ENCODE results near the gene DNM1. TPM values are rescaled to one million over a fixed set of nuclear protein-coding genes. Genes with fewer than 3 reads are reported as not detected.

Gene DNM1
- total RNA-seq, 2 donors from 2014 or later: 2.0 to 7.7 TPM

DNA sequence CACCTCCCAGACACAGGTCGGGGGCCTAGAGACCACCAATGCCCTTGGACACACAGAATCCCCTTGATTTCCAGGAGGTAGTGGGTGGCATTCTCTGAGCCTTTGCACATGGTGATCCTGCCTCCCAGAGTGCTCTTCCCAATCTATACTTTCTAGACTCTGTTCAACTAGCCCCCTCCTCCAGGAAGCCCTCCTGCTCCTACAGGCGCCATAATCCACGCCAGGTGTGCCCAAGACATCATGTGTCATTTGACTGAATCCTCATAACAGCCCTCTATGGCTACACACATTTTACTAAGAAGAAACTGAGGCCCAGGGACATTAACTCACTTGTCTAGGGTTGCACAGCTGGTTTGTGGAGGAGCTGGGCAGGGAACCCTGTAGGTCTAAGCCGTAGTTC, 36.0 kb upstream of the DNM1 start:
- Histone ChIP-seq H3K9me3 (no peaks in the 10 kb centered on the region), H3K4me3 (no peak overlapping the region), H3K36me3 (peaks cover 0 to 39% of the 10 kb centered on the region in 2 donors), H3K27me3 (replicated peaks; ENCODE audit: insufficient read depth) (no peaks in the 10 kb centered on the region), H3K4me1 (replicated peaks) (no peaks in the 10 kb centered on the region), H3K27ac (no peak overlapping the region)
- intact Hi-C loops (cut with DNase I): no loop called here
- 92% methylated on average over 4 of the region's 4 CpGs for WGBS
- no peak for TF ChIP-seq POLR2A (IDR thresholded peaks at IDR 0.05)
- TF ChIP-seq, protein P1, sequence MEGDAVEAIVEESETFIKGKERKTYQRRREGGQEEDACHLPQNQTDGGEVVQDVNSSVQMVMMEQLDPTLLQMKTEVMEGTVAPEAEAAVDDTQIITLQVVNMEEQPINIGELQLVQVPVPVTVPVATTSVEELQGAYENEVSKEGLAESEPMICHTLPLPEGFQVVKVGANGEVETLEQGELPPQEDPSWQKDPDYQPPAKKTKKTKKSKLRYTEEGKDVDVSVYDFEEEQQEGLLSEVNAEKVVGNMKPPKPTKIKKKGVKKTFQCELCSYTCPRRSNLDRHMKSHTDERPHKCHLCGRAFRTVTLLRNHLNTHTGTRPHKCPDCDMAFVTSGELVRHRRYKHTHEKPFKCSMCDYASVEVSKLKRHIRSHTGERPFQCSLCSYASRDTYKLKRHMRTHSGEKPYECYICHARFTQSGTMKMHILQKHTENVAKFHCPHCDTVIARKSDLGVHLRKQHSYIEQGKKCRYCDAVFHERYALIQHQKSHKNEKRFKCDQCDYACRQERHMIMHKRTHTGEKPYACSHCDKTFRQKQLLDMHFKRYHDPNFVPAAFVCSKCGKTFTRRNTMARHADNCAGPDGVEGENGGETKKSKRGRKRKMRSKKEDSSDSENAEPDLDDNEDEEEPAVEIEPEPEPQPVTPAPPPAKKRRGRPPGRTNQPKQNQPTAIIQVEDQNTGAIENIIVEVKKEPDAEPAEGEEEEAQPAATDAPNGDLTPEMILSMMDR (IDR thresholded peaks at IDR 0.05): no peak
- TF ChIP-seq POLR2AphosphoS5 (IDR thresholded peaks at IDR 0.05): no peak
- no peak for DNase-seq (ENCODE audit: low spot score)

DNA sequence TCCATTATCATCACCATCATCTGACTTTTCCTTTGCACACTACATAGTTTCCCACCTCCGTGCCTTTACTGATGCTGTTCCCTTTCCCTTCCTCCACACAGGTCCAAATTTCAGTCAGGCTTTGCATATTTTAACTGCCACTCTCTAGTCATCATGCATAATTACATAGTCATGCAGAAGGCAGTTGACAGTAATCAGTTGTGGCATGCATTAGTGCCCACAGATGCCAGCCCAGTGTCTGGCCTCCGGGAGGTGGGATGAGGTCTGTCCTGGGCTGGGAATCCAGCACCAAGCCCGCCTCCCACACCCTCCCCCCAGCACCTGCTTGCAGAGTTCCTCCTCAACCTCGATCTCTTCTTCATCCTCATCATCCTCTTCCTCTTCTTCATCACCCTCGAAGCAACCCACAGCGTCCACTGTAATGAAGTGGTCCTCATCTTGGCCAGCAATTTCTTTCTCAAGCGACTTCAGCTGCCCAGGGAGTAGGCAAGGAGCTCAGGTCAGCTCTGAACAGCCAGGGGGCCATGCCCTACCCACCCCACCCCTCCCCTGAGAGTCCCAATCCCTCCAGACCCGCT, 34.4 kb upstream of the DNM1 start:
- Histone ChIP-seq H3K27ac (no peak overlapping the region), H3K4me3 (no peak overlapping the region), H3K4me1 (replicated peaks) (no peaks in the 10 kb centered on the region), H3K9me3 (no peaks in the 10 kb centered on the region), H3K36me3 (peaks cover 0 to 35% of the 10 kb centered on the region in 2 donors), H3K27me3 (replicated peaks; ENCODE audit: insufficient read depth) (no peaks in the 10 kb centered on the region)
- 85% methylated on average over 8 of the region's 8 CpGs for WGBS
- DNase-seq (ENCODE audit: low spot score): no peak
- intact Hi-C loops (cut with DNase I): no loop called here
- TF ChIP-seq, protein P1 (IDR thresholded peaks at IDR 0.05): no peak
- no peak for TF ChIP-seq POLR2A (IDR thresholded peaks at IDR 0.05)
- no peak for TF ChIP-seq POLR2AphosphoS5 (IDR thresholded peaks at IDR 0.05)

DNA sequence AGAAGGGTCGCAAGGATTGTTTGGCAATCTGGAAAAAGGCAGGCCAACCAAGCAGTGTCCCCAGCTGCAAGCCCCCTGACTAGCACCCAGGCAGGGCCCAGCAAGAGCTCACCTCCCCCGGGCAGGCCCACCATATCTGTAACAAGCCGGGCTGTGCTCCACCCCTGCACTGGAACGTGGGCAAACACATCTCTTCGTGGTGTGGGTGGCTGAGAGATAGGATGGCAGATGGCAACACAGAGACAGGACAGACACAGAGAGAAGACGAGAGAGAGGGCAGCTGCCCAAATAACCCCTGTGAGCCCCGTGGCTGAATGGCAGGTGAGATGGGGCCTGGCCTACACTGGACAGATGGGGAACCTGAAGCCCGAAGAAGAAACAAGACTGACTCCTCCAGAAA, 33.7 kb upstream of the DNM1 start:
- DNase-seq (ENCODE audit: low spot score): no peak
- no peak overlapping the region for H3K27ac ChIP-seq
- H3K9me3 ChIP-seq: no peaks in the 10 kb centered on the region
- intact Hi-C loops (cut with DNase I): no loop called here
- no peak for TF ChIP-seq POLR2AphosphoS5 (IDR thresholded peaks at IDR 0.05)
- TF ChIP-seq, protein P1 (IDR thresholded peaks at IDR 0.05): no peak
- no peak for TF ChIP-seq POLR2A (IDR thresholded peaks at IDR 0.05)
- H3K36me3 ChIP-seq: peaks cover 0 to 33% of the 10 kb centered on the region in 2 donors
- WGBS: 86% methylated on average over 8 of the region's 8 CpGs
- H3K27me3 ChIP-seq (replicated peaks; ENCODE audit: insufficient read depth): no peaks in the 10 kb centered on the region
- H3K4me1 ChIP-seq (replicated peaks): no peaks in the 10 kb centered on the region
- H3K4me3 ChIP-seq: no peak overlapping the region

DNA sequence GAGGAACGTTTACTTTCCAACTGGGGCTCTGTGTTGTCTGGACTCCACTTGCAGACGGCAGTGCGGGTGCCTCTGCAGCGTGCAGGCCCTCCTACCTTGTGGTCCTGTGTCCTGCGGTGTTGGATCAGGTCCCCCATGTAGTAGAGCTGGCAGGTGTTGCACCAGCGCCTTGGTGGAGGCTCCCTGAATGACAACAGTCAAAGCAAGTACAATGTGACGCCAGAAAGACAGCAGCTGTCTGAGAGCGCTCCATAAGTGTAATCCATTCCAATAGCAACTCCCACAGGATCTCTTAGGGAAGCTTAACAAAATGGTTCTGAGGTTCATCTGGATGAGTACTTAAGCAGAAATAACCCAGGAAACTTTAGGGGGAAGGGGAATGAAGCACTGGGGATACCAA, 33.3 kb upstream of the DNM1 start:
- DNase-seq (ENCODE audit: low spot score): no peak
- peaks cover 0 to 33% of the 10 kb centered on the region in 2 donors for H3K36me3 ChIP-seq
- no peaks in the 10 kb centered on the region for H3K4me1 ChIP-seq (replicated peaks)
- no peaks in the 10 kb centered on the region for H3K9me3 ChIP-seq
- H3K27ac ChIP-seq: no peak overlapping the region
- TF ChIP-seq POLR2A (IDR thresholded peaks at IDR 0.05) (no peak), POLR2AphosphoS5 (IDR thresholded peaks at IDR 0.05) (no peak)
- TF ChIP-seq, protein P1 (IDR thresholded peaks at IDR 0.05): no peak
- intact Hi-C loops (cut with DNase I): no loop called here
- H3K27me3 ChIP-seq (replicated peaks; ENCODE audit: insufficient read depth): no peaks in the 10 kb centered on the region
- 90% methylated on average over 8 of the region's 8 CpGs for WGBS
- no peak overlapping the region for H3K4me3 ChIP-seq

DNA sequence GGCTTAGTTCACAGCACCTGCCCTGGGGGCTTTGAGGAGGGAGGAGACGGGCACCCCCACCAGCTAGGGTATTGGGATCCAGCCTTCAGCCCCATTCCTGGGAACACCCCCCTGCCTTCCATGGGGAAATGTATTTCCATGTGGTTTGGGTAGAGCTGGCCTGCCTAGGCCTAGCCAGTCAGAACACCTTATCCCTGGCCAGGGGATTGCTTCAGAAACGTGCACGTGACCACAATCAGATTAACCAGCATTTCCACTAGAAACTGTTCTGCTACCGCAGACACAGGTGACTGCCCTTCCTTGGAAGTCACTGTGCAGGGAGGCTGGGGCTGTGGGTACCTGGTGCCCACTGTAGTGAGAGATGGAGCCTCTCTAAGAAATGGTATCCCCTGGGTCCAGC, 29.1 kb upstream of the DNM1 start:
- Histone ChIP-seq H3K4me1 (replicated peaks) (no peaks in the 10 kb centered on the region), H3K9me3 (no peaks in the 10 kb centered on the region), H3K27ac (no peak overlapping the region), H3K27me3 (replicated peaks; ENCODE audit: insufficient read depth) (no peaks in the 10 kb centered on the region), H3K36me3 (peaks cover 14% of the 10 kb centered on the region in 2 donors), H3K4me3 (no peak overlapping the region)
- intact Hi-C loops (cut with DNase I): no loop called here
- no peak for DNase-seq (ENCODE audit: low spot score)
- TF ChIP-seq POLR2AphosphoS5 (IDR thresholded peaks at IDR 0.05) (no peak), POLR2A (IDR thresholded peaks at IDR 0.05) (no peak)
- TF ChIP-seq, protein P1 (IDR thresholded peaks at IDR 0.05): no peak
- 89% methylated on average over 4 of the region's 4 CpGs for WGBS

All from prostate gland (tissue), 2 donors.